Measurements from ENCODE around the gene OLFM1.

OLFM1 gene

DNA sequence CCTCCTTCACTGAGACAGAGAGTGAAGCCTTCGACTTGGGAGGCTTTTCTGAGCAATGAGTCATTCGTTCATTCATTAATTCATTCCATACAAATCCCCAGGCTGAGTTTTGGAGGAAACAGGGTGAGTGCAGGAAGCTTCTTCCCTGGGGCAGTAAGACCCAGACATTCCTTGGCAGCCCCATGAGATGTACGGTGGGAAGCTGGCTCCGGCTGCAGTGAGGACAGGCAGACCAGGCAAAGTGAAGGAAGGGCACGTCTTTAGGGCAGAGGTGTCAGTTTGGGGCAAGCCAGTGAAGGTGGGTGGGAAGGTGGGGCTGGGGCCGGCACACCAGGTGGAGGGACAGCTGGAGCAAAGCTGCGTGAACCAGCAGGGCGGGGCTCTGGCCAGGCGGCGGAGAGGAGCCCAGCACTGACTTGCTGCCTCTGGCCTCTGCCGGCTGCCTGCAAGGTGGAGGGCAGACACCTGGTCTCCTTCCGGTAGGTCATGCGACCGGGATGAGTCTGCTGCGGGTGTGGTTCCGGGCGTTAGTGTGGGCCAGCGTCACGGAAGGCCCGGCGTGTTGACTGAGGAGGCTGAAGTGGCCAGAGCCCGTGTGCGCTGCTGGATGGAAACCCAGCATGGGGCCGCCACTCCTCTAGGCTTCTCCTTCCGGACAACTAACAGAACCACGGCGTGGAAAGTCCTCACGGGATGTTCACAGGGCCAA lies 16.6 kb downstream of the OLFM1 start:
- no peak overlapping the region for H3K4me3 Mint-ChIP-seq
- TF ChIP-seq, protein P1, sequence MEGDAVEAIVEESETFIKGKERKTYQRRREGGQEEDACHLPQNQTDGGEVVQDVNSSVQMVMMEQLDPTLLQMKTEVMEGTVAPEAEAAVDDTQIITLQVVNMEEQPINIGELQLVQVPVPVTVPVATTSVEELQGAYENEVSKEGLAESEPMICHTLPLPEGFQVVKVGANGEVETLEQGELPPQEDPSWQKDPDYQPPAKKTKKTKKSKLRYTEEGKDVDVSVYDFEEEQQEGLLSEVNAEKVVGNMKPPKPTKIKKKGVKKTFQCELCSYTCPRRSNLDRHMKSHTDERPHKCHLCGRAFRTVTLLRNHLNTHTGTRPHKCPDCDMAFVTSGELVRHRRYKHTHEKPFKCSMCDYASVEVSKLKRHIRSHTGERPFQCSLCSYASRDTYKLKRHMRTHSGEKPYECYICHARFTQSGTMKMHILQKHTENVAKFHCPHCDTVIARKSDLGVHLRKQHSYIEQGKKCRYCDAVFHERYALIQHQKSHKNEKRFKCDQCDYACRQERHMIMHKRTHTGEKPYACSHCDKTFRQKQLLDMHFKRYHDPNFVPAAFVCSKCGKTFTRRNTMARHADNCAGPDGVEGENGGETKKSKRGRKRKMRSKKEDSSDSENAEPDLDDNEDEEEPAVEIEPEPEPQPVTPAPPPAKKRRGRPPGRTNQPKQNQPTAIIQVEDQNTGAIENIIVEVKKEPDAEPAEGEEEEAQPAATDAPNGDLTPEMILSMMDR (IDR thresholded peaks at IDR 0.05; ENCODE audit: unreplicated experiment in 3 of 3), result no peak
- H3K27ac Mint-ChIP-seq, result no peak overlapping the region
- peaks cover 65% of the 10 kb centered on the region for H3K27me3 Mint-ChIP-seq (ENCODE audit: low read depth)
- peaks cover 2% of the 10 kb centered on the region for H3K9me3 Mint-ChIP-seq
- H3K36me3 Mint-ChIP-seq (ENCODE audit: low read depth), result no peaks in the 10 kb centered on the region
- H3K4me1 Mint-ChIP-seq, result peaks cover 10% of the 10 kb centered on the region

DNA sequence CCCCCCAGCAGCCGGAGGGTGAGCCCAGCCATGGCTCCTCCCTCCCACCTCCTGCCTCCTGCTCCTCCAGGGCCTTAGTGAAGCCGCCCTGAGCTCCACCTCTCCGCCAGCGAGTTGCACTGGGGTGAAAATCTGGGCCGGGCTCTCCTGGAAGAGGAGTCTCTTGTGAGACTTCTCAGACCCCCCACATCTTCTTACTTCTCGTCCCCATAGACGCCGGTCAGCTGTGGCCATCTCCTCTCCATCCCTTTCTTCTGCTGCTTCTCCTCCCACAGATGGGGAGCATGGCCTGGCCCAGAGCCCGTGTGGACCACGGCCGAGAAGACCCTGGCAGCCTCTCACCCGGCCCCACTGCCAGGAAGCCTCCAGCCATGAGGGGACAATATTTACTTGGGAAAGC lies 17.3 kb downstream of the OLFM1 start:
- Mint-ChIP-seq H3K27me3 (ENCODE audit: low read depth) (peaks cover 65% of the 10 kb centered on the region), H3K27ac (no peak overlapping the region), H3K36me3 (ENCODE audit: low read depth) (no peaks in the 10 kb centered on the region), H3K4me3 (no peak overlapping the region), H3K9me3 (no peaks in the 10 kb centered on the region), H3K4me1 (peaks cover 12% of the 10 kb centered on the region)
- TF ChIP-seq, protein P1 (IDR thresholded peaks at IDR 0.05; ENCODE audit: unreplicated experiment in 3 of 3), result no peak

DNA sequence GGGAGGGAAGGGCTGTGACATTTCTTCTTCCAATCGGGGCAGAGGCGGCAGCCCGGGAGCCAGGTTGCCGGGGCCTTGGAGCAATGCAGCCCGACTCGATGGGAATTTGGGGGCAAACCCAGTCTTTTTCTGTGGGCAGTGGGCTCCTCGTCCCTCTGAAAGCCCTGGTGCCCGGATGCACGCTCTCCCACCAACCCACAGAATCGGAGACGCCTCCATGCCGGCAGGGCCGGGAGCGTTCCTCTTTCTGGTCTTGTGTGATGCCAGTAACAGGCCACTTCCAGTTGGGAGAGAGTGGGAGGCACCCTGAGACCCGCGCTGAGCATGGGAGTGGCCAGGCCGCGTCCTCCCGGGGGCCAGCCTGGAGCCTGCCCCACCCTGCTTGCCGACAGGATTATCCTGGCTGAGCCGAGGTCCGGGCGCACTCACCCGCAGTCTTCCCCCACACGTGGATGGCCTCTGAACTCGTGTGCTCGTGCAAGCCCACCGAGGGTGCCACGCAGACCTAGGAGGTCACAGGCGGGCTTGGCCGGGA lies 17.8 kb downstream of the OLFM1 start:
- TF ChIP-seq, protein P1 (IDR thresholded peaks at IDR 0.05; ENCODE audit: unreplicated experiment in 3 of 3), result no peak
- H3K4me3 Mint-ChIP-seq, result no peak overlapping the region
- H3K4me1 Mint-ChIP-seq, result peaks cover 12% of the 10 kb centered on the region
- no peaks in the 10 kb centered on the region for H3K36me3 Mint-ChIP-seq (ENCODE audit: low read depth)
- H3K9me3 Mint-ChIP-seq, result no peaks in the 10 kb centered on the region
- H3K27ac Mint-ChIP-seq, result no peak overlapping the region
- peaks cover 70% of the 10 kb centered on the region for H3K27me3 Mint-ChIP-seq (ENCODE audit: low read depth)

DNA sequence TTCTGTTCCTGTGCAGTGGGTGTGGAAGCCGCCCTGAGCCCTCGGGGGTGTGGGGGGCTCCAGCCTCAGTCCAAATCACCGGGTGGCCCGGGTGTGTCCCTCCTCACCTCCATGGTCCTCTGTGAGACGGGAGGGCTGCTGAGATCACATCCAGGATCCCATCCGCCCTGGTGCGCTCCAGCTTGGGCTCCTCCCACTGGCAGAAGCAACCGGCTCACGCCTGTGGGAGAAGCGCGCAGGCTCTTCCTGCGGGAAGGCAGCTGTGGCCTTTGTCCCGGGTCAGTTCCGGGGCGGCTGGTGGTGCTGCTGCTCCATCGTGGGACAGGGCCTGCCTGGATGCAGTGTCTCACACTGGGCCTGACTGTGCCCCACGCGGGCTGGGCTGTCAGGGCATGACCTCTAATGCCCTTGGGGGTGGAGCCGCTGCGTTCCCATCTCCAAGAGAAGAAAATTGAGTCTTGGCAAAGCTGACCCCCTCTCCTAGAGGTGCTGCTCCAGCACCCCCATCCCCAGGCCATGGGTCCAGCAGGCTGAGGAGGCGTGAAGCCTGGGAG lies 18.5 kb downstream of the OLFM1 start:
- Mint-ChIP-seq H3K36me3 (ENCODE audit: low read depth) (no peaks in the 10 kb centered on the region), H3K27ac (no peak overlapping the region)

DNA sequence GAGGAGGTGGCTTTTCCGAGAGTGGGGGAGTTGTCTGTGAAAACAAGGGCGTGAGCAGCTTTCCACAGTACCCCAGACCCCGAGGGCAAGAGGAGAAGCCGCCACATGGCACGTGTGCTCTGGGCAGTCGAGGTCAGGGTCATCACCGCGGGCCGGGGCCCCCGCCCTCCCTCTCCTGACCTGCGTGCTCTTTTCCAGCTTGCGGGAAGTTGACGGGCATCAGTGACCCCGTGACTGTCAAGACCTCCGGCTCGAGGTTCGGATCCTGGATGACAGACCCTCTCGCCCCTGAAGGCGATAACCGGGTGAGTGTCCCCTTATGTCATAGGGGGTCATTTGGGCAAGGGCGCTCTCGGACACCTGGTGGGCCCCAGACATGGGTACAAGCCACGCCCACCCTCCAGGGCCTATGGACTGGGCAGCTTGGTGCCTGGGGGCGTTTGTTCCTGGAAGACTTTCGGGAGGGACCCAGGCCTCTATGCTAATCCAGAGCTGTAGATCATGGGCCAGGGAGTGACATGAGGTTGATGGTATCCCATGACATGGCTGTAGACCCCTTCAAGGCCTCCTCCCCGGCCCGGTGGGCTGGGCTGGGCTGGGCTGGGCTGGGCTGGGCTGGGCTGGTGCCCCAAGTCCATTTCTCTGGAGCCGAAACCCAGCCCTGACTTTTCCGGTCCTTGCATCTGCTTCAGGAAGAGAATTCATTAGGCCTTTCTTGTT lies 19.2 kb downstream of the OLFM1 start:
- TF ChIP-seq, protein P1 (IDR thresholded peaks at IDR 0.05; ENCODE audit: unreplicated experiment in 3 of 3), result no peak
- Mint-ChIP-seq H3K27ac (no peak overlapping the region), H3K27me3 (ENCODE audit: low read depth) (peaks cover 68% of the 10 kb centered on the region), H3K4me3 (no peak overlapping the region), H3K9me3 (no peaks in the 10 kb centered on the region), H3K36me3 (ENCODE audit: low read depth) (no peaks in the 10 kb centered on the region), H3K4me1 (peaks cover 12% of the 10 kb centered on the region)

More for the DNA sequence above, 18.5 kb downstream of the OLFM1 start:
- H3K9me3 Mint-ChIP-seq, result no peaks in the 10 kb centered on the region
- peaks cover 12% of the 10 kb centered on the region for H3K4me1 Mint-ChIP-seq
- H3K27me3 Mint-ChIP-seq (ENCODE audit: low read depth), result peaks cover 71% of the 10 kb centered on the region
- TF ChIP-seq, protein P1 (IDR thresholded peaks at IDR 0.05; ENCODE audit: unreplicated experiment in 3 of 3), result no peak
- no peak overlapping the region for H3K4me3 Mint-ChIP-seq

Data from nephron (organoid).